IMR-90 (cell line): ENCODE measurements around the gene EPHB1. TPM values are rescaled to one million over a fixed set of nuclear protein-coding genes. Genes with fewer than 3 reads are reported as not detected.

Experiments
- ATAC-seq: fragments of 200-7000 bp; cut with Tn5 transposase; 2 replicates; pipeline ENCODE4 v1.9.1; 2020; ENCODE audit warnings: low read depth, mild to moderate bottlenecking, moderate library complexity
- BruUV-seq: library from RNA; stranded (reverse); fragments of 400-500 nt; replicated peaks from 2 replicates; lab custom pipeline; 2021; lab: Mats Ljungman, UMichigan
- CTCF ChIA-PET: fragments of 300-600 bp; formaldehyde crosslinking; extraction: SDS; loops from one replicate; lab custom pipeline; 2021; ENCODE audit warnings: antibody characterized with exemption; lab: Yijun Ruan, JAX
- POLR2A ChIA-PET: fragments of 300-600 bp; sonication (Branson Sonifier 250); formaldehyde crosslinking; loops from one replicate; lab custom pipeline; 2022; ENCODE audit warnings: antibody characterized with exemption; ENCODE audit not compliant: unreplicated experiment; lab: Charles Lee
- DNase-seq: peaks from one replicate; pipeline ENCODE4 v3.0.0; 2013
- H2AFZ ChIP-seq: replicated peaks from 2 replicates; pipeline ENCODE3; 2013; ENCODE audit warnings: low read length, mild to moderate bottlenecking; ENCODE audit not compliant: poor library complexity
- H2AK5ac ChIP-seq: 2 replicates; pipeline ENCODE4 v1.6.1; 2013; ENCODE audit warnings: low read depth, low read length, inconsistent platforms
- H2AK9ac ChIP-seq: replicated peaks from 2 replicates; pipeline ENCODE3; 2013; ENCODE audit warnings: mild to moderate bottlenecking, low read depth, low read length, moderate library complexity; ENCODE audit not compliant: poor library complexity
- H2BK120ac ChIP-seq: 2 replicates; pipeline ENCODE4 v1.6.1; 2013; ENCODE audit warnings: low read depth, low read length, inconsistent platforms
- H2BK15ac ChIP-seq: 3 replicates; pipeline ENCODE4 v1.6.1; 2013; ENCODE audit warnings: low read depth, low read length, inconsistent platforms
- H2BK20ac ChIP-seq: 2 replicates; pipeline ENCODE4 v1.6.1; 2013; ENCODE audit warnings: low read depth, mild to moderate bottlenecking, inconsistent platforms, low read length, moderate library complexity
- H2BK5ac ChIP-seq: 2 replicates; pipeline ENCODE4 v1.6.1; 2013; ENCODE audit warnings: mild to moderate bottlenecking, low read depth, low read length, inconsistent platforms; ENCODE audit not compliant: poor library complexity, severe bottlenecking
- H3K14ac ChIP-seq: replicated peaks from 2 replicates; pipeline ENCODE4 v1.6.1; 2013; ENCODE audit warnings: low read depth, low read length, inconsistent platforms
- H3K18ac ChIP-seq: 2 replicates; pipeline ENCODE4 v1.6.1; 2013; ENCODE audit warnings: low read depth, low read length, control low read depth
- H3K23ac ChIP-seq: 2 replicates; pipeline ENCODE4 v1.6.1; 2013; ENCODE audit warnings: low read depth, low read length, inconsistent platforms
- H3K27ac ChIP-seq: 2 replicates; pipeline ENCODE4 v1.5.1; 2013; ENCODE audit warnings: mild to moderate bottlenecking, control low read depth, low read length; ENCODE audit not compliant: insufficient read depth
- H3K27me3 ChIP-seq: 2 replicates; pipeline ENCODE4 v1.6.1; 2013; ENCODE audit warnings: low read length; ENCODE audit not compliant: control insufficient read depth, insufficient read depth
- H3K36me3 ChIP-seq: 2 replicates; pipeline ENCODE4 v1.6.1; 2013; ENCODE audit warnings: low read length, mixed read lengths; ENCODE audit not compliant: control insufficient read depth, insufficient read depth
- H3K4ac ChIP-seq: 2 replicates; pipeline ENCODE4 v1.6.1; 2013; ENCODE audit warnings: low read depth, low read length, inconsistent platforms
- H3K4me1 ChIP-seq: 2 replicates; pipeline ENCODE4 v1.6.1; 2013; ENCODE audit warnings: low read length, mixed read lengths; ENCODE audit not compliant: control insufficient read depth, insufficient read depth
- H3K4me2 ChIP-seq: 2 replicates; pipeline ENCODE4 v1.6.1; 2013; ENCODE audit warnings: low read depth, mild to moderate bottlenecking, control low read depth, low read length, moderate library complexity
- H3K4me3 ChIP-seq: 2 replicates; pipeline ENCODE4 v1.5.1; 2013; ENCODE audit warnings: low read depth, mild to moderate bottlenecking, control low read depth, low read length, moderate library complexity; ENCODE audit not compliant: insufficient read depth
- H3K56ac ChIP-seq: 2 replicates; pipeline ENCODE4 v1.6.1; 2013; ENCODE audit warnings: low read length, inconsistent platforms; ENCODE audit not compliant: insufficient read depth; ENCODE audit errors: extremely low read depth
- H3K79me1 ChIP-seq, 2 experiments: 2 replicates each; pipeline ENCODE4 v1.6.1; 2013; ENCODE audit warnings: low read length in 2 of 2, inconsistent platforms in 1 of 2, low read depth in 1 of 2
- H3K9ac ChIP-seq: 2 replicates; pipeline ENCODE4 v1.6.1; 2013; ENCODE audit warnings: low read depth, low read length, control low read depth
- H3K9me1 ChIP-seq: 2 replicates; pipeline ENCODE4 v1.6.1; 2013; ENCODE audit warnings: low read length, inconsistent platforms; ENCODE audit not compliant: insufficient read depth
- H3K9me3 ChIP-seq: 2 replicates; pipeline ENCODE4 v1.6.1; 2013; ENCODE audit warnings: low read length; ENCODE audit not compliant: control insufficient read depth, insufficient read depth
- H4K20me1 ChIP-seq: 2 replicates; pipeline ENCODE4 v1.6.1; 2013; ENCODE audit warnings: low read length, inconsistent platforms; ENCODE audit not compliant: insufficient read depth
- H4K5ac ChIP-seq: 2 replicates; pipeline ENCODE4 v1.6.1; 2013; ENCODE audit warnings: mild to moderate bottlenecking, low read depth, low read length, control low read depth
- H4K8ac ChIP-seq, 2 experiments: 2 replicates each; pipeline ENCODE4 v1.6.1; 2013; ENCODE audit warnings: low read depth in 2 of 2, low read length in 2 of 2, control low read depth in 1 of 2, inconsistent platforms in 1 of 2
- H4K91ac ChIP-seq: 2 replicates; pipeline ENCODE4 v1.6.1; 2013; ENCODE audit warnings: low read depth, low read length, inconsistent platforms; ENCODE audit not compliant: insufficient read depth
- BHLHE40 ChIP-seq: fragments of 150-350 bp; IDR thresholded peaks from 2 replicates; pipeline ENCODE4 v1.6.1; 2016; ENCODE audit warnings: mild to moderate bottlenecking, low read depth, low read length
- CEBPB ChIP-seq: IDR thresholded peaks from 2 replicates; pipeline ENCODE4 v1.6.1; 2012; ENCODE audit warnings: low read depth, low read length, improper control_type of control experiment
- CHD1 ChIP-seq: IDR thresholded peaks from 2 replicates; pipeline ENCODE4 v1.6.1; 2012; ENCODE audit warnings: low read depth, low read length, improper control_type of control experiment
- FOS ChIP-seq: fragments of 150-350 bp; IDR thresholded peaks from 2 replicates; pipeline ENCODE4 v1.6.1; 2016; ENCODE audit warnings: low read depth, low read length
- MAFK ChIP-seq: IDR thresholded peaks from 2 replicates; pipeline ENCODE4 v1.6.1; 2012; ENCODE audit warnings: low read depth, low read length, improper control_type of control experiment
- MAZ ChIP-seq: IDR thresholded peaks from 2 replicates; pipeline ENCODE4 v1.6.1; 2012; ENCODE audit warnings: low read depth, mild to moderate bottlenecking, low read length, improper control_type of control experiment, moderate library complexity, borderline replicate concordance
- MXI1 ChIP-seq: IDR thresholded peaks from 2 replicates; pipeline ENCODE4 v1.6.1; 2012; ENCODE audit warnings: low read depth, mild to moderate bottlenecking, low read length, moderate library complexity, borderline replicate concordance
- NFE2L2 ChIP-seq: fragments of 150-350 bp; IDR thresholded peaks from 2 replicates; pipeline ENCODE4 v1.6.1; 2016; ENCODE audit warnings: low read depth, mild to moderate bottlenecking, low read length
- POLR2A ChIP-seq: IDR thresholded peaks from 2 replicates; pipeline ENCODE4 v1.6.1; 2012; ENCODE audit warnings: mild to moderate bottlenecking, low read depth, low read length
- RAD21 ChIP-seq: IDR thresholded peaks from 2 replicates; pipeline ENCODE4 v1.6.1; 2012; ENCODE audit warnings: low read length, improper control_type of control experiment
- RCOR1 ChIP-seq: IDR thresholded peaks from 2 replicates; pipeline ENCODE4 v1.6.1; 2012; ENCODE audit warnings: mild to moderate bottlenecking, low read length, improper control_type of control experiment; ENCODE audit not compliant: insufficient replicate concordance
- RFX5 ChIP-seq: IDR thresholded peaks from 2 replicates; pipeline ENCODE4 v1.8.0; 2012; ENCODE audit warnings: low read depth, mild to moderate bottlenecking, low read length, moderate library complexity
- SMC3 ChIP-seq: fragments of 150-350 bp; IDR thresholded peaks from 2 replicates; pipeline ENCODE4 v1.6.1; 2016; ENCODE audit warnings: low read depth, mild to moderate bottlenecking, antibody characterized with exemption, low read length, moderate library complexity
- USF2 ChIP-seq: fragments of 150-350 bp; IDR thresholded peaks from 2 replicates; pipeline ENCODE4 v1.6.1; 2017; ENCODE audit warnings: mild to moderate bottlenecking, antibody characterized with exemption, low read length, low read depth
- WGBS, 2 experiments: methylation state at CpG; one replicate each; pipeline versions ENCODE4 v1.1.5 to v1.1.7; 2013; ENCODE audit warnings: missing lambda C conversion rate in 2 of 2; ENCODE audit not compliant: insufficient read length in 1 of 2; ENCODE audit errors: extremely low coverage in 2 of 2; 5-methylcytosine and 5-hydroxymethylcytosine counted together
- dilution Hi-C: fragments of 300-500 bp; cut with HindIII; formaldehyde crosslinking; loops from one replicate; pipeline ENCODE4 v1.14.3; 2018; ENCODE audit warnings: low sequenced_read_pairs; ENCODE audit not compliant: unreplicated experiment
- in situ Hi-C: fragments of 300-500 bp; cut with MboI; formaldehyde crosslinking; loops from 3 replicates; pipeline ENCODE4 v1.14.3; 2019; ENCODE audit warnings: low sequenced_read_pairs, inconsistent platforms, mixed read lengths
- intact Hi-C: fragments of 100-400 bp; cut with micrococcal nuclease; formaldehyde crosslinking; loops from 2 replicates; pipeline ENCODE4 v1.10.0; 2022
- polyA plus RNA-seq, 3 experiments: library from polyadenylated mRNA; depleted of rRNA; stranded (reverse); fragments of >200 nt; gene quantifications; 2 replicates each; pipeline ENCODE4 v1.2.3, GENCODE V29; 2012; ENCODE audit warnings: low replicate concordance in 1 of 3
- total RNA-seq: library from RNA; depleted of rRNA; stranded (reverse); fragments of >200 nt; gene quantifications from 2 replicates; pipeline ENCODE4 v1.2.3, GENCODE V29; 2012
- TF ChIP-seq, protein P1 (sequence below): fragments of 150-350 bp; IDR thresholded peaks from 2 replicates; pipeline ENCODE4 v1.6.1; 2016; ENCODE audit warnings: low read depth, mild to moderate bottlenecking, low read length, moderate library complexity, borderline replicate concordance
- TF ChIP-seq, protein P2 (sequence below): conservative IDR thresholded peaks from 2 replicates; pipeline ENCODE4 v1.5.1; 2012; ENCODE audit warnings: mild to moderate bottlenecking, low read depth, low read length, improper control_type of control experiment

The EPHB1 gene
- total and polyA plus RNA-seq, 2 of the 4 experiments (the other 2 are of a cell fraction), result 0.17 to 0.36 TPM

DNA sequence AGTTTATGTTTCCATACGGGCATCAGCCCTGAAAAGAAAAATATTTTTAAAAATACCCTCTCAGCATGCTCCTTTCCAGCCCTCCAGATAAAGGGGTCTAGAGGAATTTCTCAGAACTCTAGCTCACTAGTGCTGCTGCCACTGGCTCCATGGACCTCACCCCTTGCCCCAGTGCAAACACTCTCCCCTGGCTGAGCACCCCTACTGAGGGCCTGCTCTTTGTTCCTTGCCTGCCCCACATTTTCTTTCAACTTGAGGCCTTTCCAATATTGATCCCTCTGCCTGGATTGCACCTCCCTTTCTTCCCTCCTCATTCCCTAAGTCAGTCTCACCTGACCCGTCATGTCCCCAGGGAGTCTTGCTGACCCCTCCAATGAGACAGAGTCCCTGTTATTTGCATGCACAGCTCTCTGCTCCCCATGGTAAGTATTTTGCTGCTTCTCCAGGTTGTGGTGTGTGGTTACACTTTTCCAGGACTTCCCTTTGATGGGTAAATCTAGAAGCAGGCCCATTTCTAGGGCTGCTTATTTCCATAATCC lies 196.5 kb downstream of the EPHB1 start:
- no peak overlapping the region for H3K14ac ChIP-seq
- BruUV-seq, result no TSS peak
- no peaks in the 10 kb centered on the region for H3K79me1 ChIP-seq
- H4K5ac ChIP-seq, result no peak overlapping the region
- CTCF ChIA-PET, result no interaction called here
- no peaks in the 10 kb centered on the region for H3K27me3 ChIP-seq
- H4K20me1 ChIP-seq, result no peaks in the 10 kb centered on the region
- no peak overlapping the region for H2BK5ac ChIP-seq
- no CpG with 5 or more reads among the region's 2 CpGs for WGBS, 2 experiments
- H3K27ac ChIP-seq, result no peak overlapping the region
- POLR2A ChIA-PET, result no interaction called here
- no peak overlapping the region for H3K4me3 ChIP-seq
- no peaks in the 10 kb centered on the region for H3K9me1 ChIP-seq
- no peak overlapping the region for H2AK9ac ChIP-seq
- H2BK20ac ChIP-seq, result no peak overlapping the region
- ATAC-seq (no peak), DNase-seq (no peak)
- H2AFZ ChIP-seq, result no peak overlapping the region
- no peak overlapping the region for H2BK120ac ChIP-seq
- no peak overlapping the region for H2AK5ac ChIP-seq
- H3K56ac ChIP-seq, result no peak overlapping the region
- intact Hi-C loops, result no loop called here
- no peak overlapping the region for H3K4me2 ChIP-seq
- no peak overlapping the region for H4K8ac ChIP-seq
- H3K4me1 ChIP-seq, result no peaks in the 10 kb centered on the region
- no peak overlapping the region for H3K23ac ChIP-seq
- TF ChIP-seq, protein P1, sequence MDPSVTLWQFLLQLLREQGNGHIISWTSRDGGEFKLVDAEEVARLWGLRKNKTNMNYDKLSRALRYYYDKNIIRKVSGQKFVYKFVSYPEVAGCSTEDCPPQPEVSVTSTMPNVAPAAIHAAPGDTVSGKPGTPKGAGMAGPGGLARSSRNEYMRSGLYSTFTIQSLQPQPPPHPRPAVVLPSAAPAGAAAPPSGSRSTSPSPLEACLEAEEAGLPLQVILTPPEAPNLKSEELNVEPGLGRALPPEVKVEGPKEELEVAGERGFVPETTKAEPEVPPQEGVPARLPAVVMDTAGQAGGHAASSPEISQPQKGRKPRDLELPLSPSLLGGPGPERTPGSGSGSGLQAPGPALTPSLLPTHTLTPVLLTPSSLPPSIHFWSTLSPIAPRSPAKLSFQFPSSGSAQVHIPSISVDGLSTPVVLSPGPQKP, result no peak
- TF ChIP-seq RAD21 (no peak), SMC3 (no peak), RCOR1 (no peak), MXI1 (no peak), RFX5 (no peak), MAFK (no peak), MAZ (no peak), FOS (no peak), BHLHE40 (no peak), CEBPB (no peak), USF2 (no peak), POLR2A (no peak), CHD1 (no peak), NFE2L2 (no peak)
- TF ChIP-seq, protein P2, sequence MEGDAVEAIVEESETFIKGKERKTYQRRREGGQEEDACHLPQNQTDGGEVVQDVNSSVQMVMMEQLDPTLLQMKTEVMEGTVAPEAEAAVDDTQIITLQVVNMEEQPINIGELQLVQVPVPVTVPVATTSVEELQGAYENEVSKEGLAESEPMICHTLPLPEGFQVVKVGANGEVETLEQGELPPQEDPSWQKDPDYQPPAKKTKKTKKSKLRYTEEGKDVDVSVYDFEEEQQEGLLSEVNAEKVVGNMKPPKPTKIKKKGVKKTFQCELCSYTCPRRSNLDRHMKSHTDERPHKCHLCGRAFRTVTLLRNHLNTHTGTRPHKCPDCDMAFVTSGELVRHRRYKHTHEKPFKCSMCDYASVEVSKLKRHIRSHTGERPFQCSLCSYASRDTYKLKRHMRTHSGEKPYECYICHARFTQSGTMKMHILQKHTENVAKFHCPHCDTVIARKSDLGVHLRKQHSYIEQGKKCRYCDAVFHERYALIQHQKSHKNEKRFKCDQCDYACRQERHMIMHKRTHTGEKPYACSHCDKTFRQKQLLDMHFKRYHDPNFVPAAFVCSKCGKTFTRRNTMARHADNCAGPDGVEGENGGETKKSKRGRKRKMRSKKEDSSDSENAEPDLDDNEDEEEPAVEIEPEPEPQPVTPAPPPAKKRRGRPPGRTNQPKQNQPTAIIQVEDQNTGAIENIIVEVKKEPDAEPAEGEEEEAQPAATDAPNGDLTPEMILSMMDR, result no peak
- in situ Hi-C loops, result no loop called here
- dilution Hi-C loops, result no loop called here
- no peaks in the 10 kb centered on the region for H3K36me3 ChIP-seq
- no peak overlapping the region for H4K91ac ChIP-seq
- no peak overlapping the region for H3K9ac ChIP-seq
- H3K9me3 ChIP-seq, result no peaks in the 10 kb centered on the region
- no peak overlapping the region for H3K4ac ChIP-seq
- no peak overlapping the region for H3K18ac ChIP-seq
- H2BK15ac ChIP-seq, result no peak overlapping the region
